Activated CD4-positive, alpha-beta T cell treated with anti-CD3 and anti-CD28 coated beads, Interleukin-2, amount 10 ng/mL, durations not matched to agents 24 days and 14 days (primary cell): ENCODE data around the gene DNM3. TPM values are rescaled to one million over a fixed set of nuclear protein-coding genes. Genes with fewer than 3 reads are reported as not detected.

Experiments used
- DNase-seq: peaks from one replicate; pipeline ENCODE4 v3.0.0; 2022
- H3K27ac Mint-ChIP-seq: one replicate; pipeline ENCODE4 v1.8.0; 2022; ENCODE audit warnings: mild to moderate bottlenecking, mixed read lengths
- H3K27me3 Mint-ChIP-seq: one replicate; pipeline ENCODE4 v1.8.0; 2022; ENCODE audit warnings: mixed read lengths
- H3K36me3 Mint-ChIP-seq: one replicate; pipeline ENCODE4 v1.8.0; 2022; ENCODE audit warnings: low read depth, mild to moderate bottlenecking, mixed read lengths
- H3K4me1 Mint-ChIP-seq: one replicate; pipeline ENCODE4 v1.8.0; 2021; ENCODE audit warnings: mixed read lengths
- H3K4me3 Mint-ChIP-seq: one replicate; pipeline ENCODE4 v1.8.0; 2022; ENCODE audit warnings: mild to moderate bottlenecking, moderate library complexity, mixed read lengths
- H3K9me3 Mint-ChIP-seq: one replicate; pipeline ENCODE4 v1.8.0; 2021; ENCODE audit warnings: mixed read lengths
- intact Hi-C: fragments of 100-400 bp; cut with micrococcal nuclease; formaldehyde crosslinking; loops from one replicate; pipeline ENCODE4 v1.15.1; 2023
- total RNA-seq: library from RNA; stranded (reverse); gene quantifications from 2 replicates; pipeline ENCODE4 v1.2.3, GENCODE V29; 2022

Gene DNM3
- total RNA-seq, 1 donor from 2014 or later = 0.42 TPM

GRCh38 chr1:172442843-172443565 lies 601.7 kb downstream of the DNM3 start:
- peaks cover 6% of the 10 kb centered on the region for H3K9me3 Mint-ChIP-seq
- H3K4me3 Mint-ChIP-seq = peak overlapping the region; percentile 91
- intact Hi-C loops = loop anchor here (1.0 to 10.0 kb wide), 2 partner anchors 89 to 638 kb away; no protein-coding TSS in a partner anchor
- DNase-seq = no peak
- H3K27me3 Mint-ChIP-seq = no peaks in the 10 kb centered on the region
- H3K36me3 Mint-ChIP-seq = peaks cover 31% of the 10 kb centered on the region
- H3K4me1 Mint-ChIP-seq = peaks cover 27% of the 10 kb centered on the region
- H3K27ac Mint-ChIP-seq = peak overlapping the region; percentile 88

- Mint-ChIP-seq H3K9me3 (peaks cover 6% of the 10 kb centered on the region), H3K27ac (peak within 1 kb of the TSS; percentile 88), H3K4me1 (peaks cover 27% of the 10 kb centered on the region), H3K4me3 (peak within 1 kb of the TSS; percentile 91), H3K36me3 (peaks cover 27% of the 10 kb centered on the region), H3K27me3 (no peaks in the 10 kb centered on the region)
- intact Hi-C loops = loop anchor here (1.0 to 10.0 kb wide), 5 partner anchors 15 to 639 kb away; no protein-coding TSS in a partner anchor
- peak; percentile 97 for DNase-seq
Observed at GRCh38 chr1:172443666-172444453, 602.6 kb downstream of the DNM3 start, which contains the start of gene PIGC. Gene PIGC, minus strand, starts transcription at chr1:172444069. Its CDS starts 1,447 bp downstream, at chr1:172442622.

GRCh38 chr1:172446547-172446946 lies 605.2 kb downstream of the DNM3 start:
- H3K36me3 Mint-ChIP-seq = peaks cover 13% of the 10 kb centered on the region
- intact Hi-C loops = loop anchor here (10.0 kb wide), 1 partner anchor 642 kb away; no protein-coding TSS in a partner anchor
- H3K4me3 Mint-ChIP-seq = no peak overlapping the region
- H3K9me3 Mint-ChIP-seq = peaks cover 6% of the 10 kb centered on the region
- peaks cover 41% of the 10 kb centered on the region for H3K4me1 Mint-ChIP-seq
- H3K27me3 Mint-ChIP-seq = no peaks in the 10 kb centered on the region
- no peak overlapping the region for H3K27ac Mint-ChIP-seq
- DNase-seq = no peak

GRCh38 chr1:172447641-172448040 lies 606.3 kb downstream of the DNM3 start:
- no peaks in the 10 kb centered on the region for H3K9me3 Mint-ChIP-seq
- peaks cover 33% of the 10 kb centered on the region for H3K4me1 Mint-ChIP-seq
- peaks cover 2% of the 10 kb centered on the region for H3K36me3 Mint-ChIP-seq
- intact Hi-C loops = loop anchor here (10.0 kb wide), 1 partner anchor 643 kb away; no protein-coding TSS in a partner anchor
- DNase-seq = no peak
- no peak overlapping the region for H3K4me3 Mint-ChIP-seq
- H3K27ac Mint-ChIP-seq = no peak overlapping the region
- no peaks in the 10 kb centered on the region for H3K27me3 Mint-ChIP-seq

GRCh38 chr1:172448995-172449584 lies 607.8 kb downstream of the DNM3 start:
- intact Hi-C loops = loop anchor here (10.0 kb wide), 1 partner anchor 644 kb away; no protein-coding TSS in a partner anchor
- Mint-ChIP-seq H3K4me3 (no peak overlapping the region), H3K27ac (peak overlapping the region; percentile 49), H3K36me3 (no peaks in the 10 kb centered on the region), H3K9me3 (no peaks in the 10 kb centered on the region), H3K27me3 (no peaks in the 10 kb centered on the region), H3K4me1 (peaks cover 31% of the 10 kb centered on the region)
- peak; percentile 57 for DNase-seq

- Mint-ChIP-seq H3K4me3 (peak overlapping the region; percentile 39), H3K36me3 (no peaks in the 10 kb centered on the region), H3K9me3 (no peaks in the 10 kb centered on the region), H3K27me3 (peaks cover 1% of the 10 kb centered on the region), H3K27ac (peak overlapping the region; percentile 65), H3K4me1 (peaks cover 27% of the 10 kb centered on the region)
- DNase-seq = peak; percentile 83
- intact Hi-C loops = loop anchor here (1.0 to 10.0 kb wide), 7 partner anchors 178 to 645 kb away; no protein-coding TSS in a partner anchor
Observed at GRCh38 chr1:172449585-172450523, 608.6 kb downstream of the DNM3 start.

GRCh38 chr1:172450524-172450885 lies 609.2 kb downstream of the DNM3 start:
- Mint-ChIP-seq H3K4me1 (peaks cover 27% of the 10 kb centered on the region), H3K27ac (peak overlapping the region; percentile 65), H3K27me3 (peaks cover 2% of the 10 kb centered on the region), H3K9me3 (no peaks in the 10 kb centered on the region), H3K4me3 (peak overlapping the region; percentile 39), H3K36me3 (no peaks in the 10 kb centered on the region)
- intact Hi-C loops = loop anchor here (1.0 to 5.0 kb wide), 6 partner anchors 178 to 387 kb away; no protein-coding TSS in a partner anchor
- DNase-seq = peak; percentile 70

GRCh38 chr1:172451002-172451443 lies 609.7 kb downstream of the DNM3 start:
- Mint-ChIP-seq H3K27ac (peak overlapping the region; percentile 65), H3K4me3 (peak overlapping the region; percentile 39), H3K27me3 (peaks cover 2% of the 10 kb centered on the region), H3K36me3 (no peaks in the 10 kb centered on the region), H3K9me3 (no peaks in the 10 kb centered on the region), H3K4me1 (peaks cover 27% of the 10 kb centered on the region)
- intact Hi-C loops = loop anchor here (1.0 to 5.0 kb wide), 6 partner anchors 81 to 386 kb away; no protein-coding TSS in a partner anchor
- peak; percentile 69 for DNase-seq

GRCh38 chr1:172452536-172453152 lies 611.3 kb downstream of the DNM3 start:
- H3K36me3 Mint-ChIP-seq = no peaks in the 10 kb centered on the region
- intact Hi-C loops = loop anchor here (5.0 kb wide), 2 partner anchors 180 to 385 kb away; no protein-coding TSS in a partner anchor
- no peak for DNase-seq
- H3K9me3 Mint-ChIP-seq = peaks cover 3% of the 10 kb centered on the region
- no peak overlapping the region for H3K4me3 Mint-ChIP-seq
- H3K4me1 Mint-ChIP-seq = peaks cover 27% of the 10 kb centered on the region
- no peak overlapping the region for H3K27ac Mint-ChIP-seq
- peaks cover 3% of the 10 kb centered on the region for H3K27me3 Mint-ChIP-seq

- no peak overlapping the region for H3K27ac Mint-ChIP-seq
- DNase-seq = no peak
- no peaks in the 10 kb centered on the region for H3K36me3 Mint-ChIP-seq
- peaks cover 8% of the 10 kb centered on the region for H3K27me3 Mint-ChIP-seq
- H3K4me3 Mint-ChIP-seq = no peak overlapping the region
- H3K9me3 Mint-ChIP-seq = peaks cover 3% of the 10 kb centered on the region
- intact Hi-C loops = loop anchor here (5.0 kb wide), 2 partner anchors 181 to 384 kb away; no protein-coding TSS in a partner anchor
- peaks cover 27% of the 10 kb centered on the region for H3K4me1 Mint-ChIP-seq
Observed at GRCh38 chr1:172453153-172453545, 611.9 kb downstream of the DNM3 start.

- Mint-ChIP-seq H3K4me3 (no peak overlapping the region), H3K9me3 (peaks cover 3% of the 10 kb centered on the region), H3K27me3 (peaks cover 8% of the 10 kb centered on the region), H3K4me1 (peaks cover 27% of the 10 kb centered on the region), H3K36me3 (no peaks in the 10 kb centered on the region), H3K27ac (no peak overlapping the region)
- no peak for DNase-seq
- intact Hi-C loops = loop anchor here (5.0 kb wide), 2 partner anchors 181 to 384 kb away; no protein-coding TSS in a partner anchor
Observed at GRCh38 chr1:172453607-172454006, 612.3 kb downstream of the DNM3 start.

- Mint-ChIP-seq H3K4me1 (peaks cover 16% of the 10 kb centered on the region), H3K27ac (no peak overlapping the region), H3K9me3 (peaks cover 3% of the 10 kb centered on the region), H3K36me3 (no peaks in the 10 kb centered on the region), H3K4me3 (no peak overlapping the region), H3K27me3 (peaks cover 19% of the 10 kb centered on the region)
- no peak for DNase-seq
- intact Hi-C loops = no loop called here
Observed at GRCh38 chr1:172455451-172455850, 614.2 kb downstream of the DNM3 start.
